H9 (cell line): ENCODE results near the gene SECISBP2. TPM values are rescaled to one million over a fixed set of nuclear protein-coding genes. Genes with fewer than 3 reads are reported as not detected.

Experiments used
- DNase-seq: peaks from one replicate; pipeline ENCODE4 v3.0.0-alpha.2; 2017
- H2AFZ ChIP-seq: one replicate; pipeline ENCODE4 v1.6.1; 2013; ENCODE audit warnings: mild to moderate bottlenecking, low read length, control low read depth, moderate library complexity
- H2AK5ac ChIP-seq: 2 replicates; pipeline ENCODE4 v1.6.1; 2013; ENCODE audit warnings: low read length, control low read depth, mixed read lengths; ENCODE audit not compliant: insufficient read length
- H2BK120ac ChIP-seq: one replicate; pipeline ENCODE4 v1.6.1; 2013; ENCODE audit warnings: low read depth, mild to moderate bottlenecking, low read length, control low read depth, inconsistent platforms; ENCODE audit not compliant: poor library complexity, severe bottlenecking
- H2BK12ac ChIP-seq: 2 replicates; pipeline ENCODE4 v1.6.1; 2013; ENCODE audit warnings: low read length, control low read depth, mixed read lengths, low read depth; ENCODE audit not compliant: insufficient read length
- H2BK15ac ChIP-seq: 2 replicates; pipeline ENCODE4 v1.6.1; 2013; ENCODE audit warnings: low read depth, low read length, control low read depth
- H2BK20ac ChIP-seq: one replicate; pipeline ENCODE4 v1.6.1; 2013; ENCODE audit warnings: low read depth, mild to moderate bottlenecking, low read length, control low read depth, inconsistent platforms; ENCODE audit not compliant: poor library complexity, severe bottlenecking
- H2BK5ac ChIP-seq: 2 replicates; pipeline ENCODE4 v1.6.1; 2013; ENCODE audit warnings: low read length, control low read depth, mixed read lengths; ENCODE audit not compliant: insufficient read length
- H3K14ac ChIP-seq: 2 replicates; pipeline ENCODE4 v1.6.1; 2013; ENCODE audit warnings: low read length, control low read depth; ENCODE audit not compliant: insufficient read depth
- H3K18ac ChIP-seq: 2 replicates; pipeline ENCODE4 v1.6.1; 2013; ENCODE audit warnings: low read depth, mild to moderate bottlenecking, mixed read lengths, low read length, control low read depth; ENCODE audit not compliant: insufficient read length
- H3K23ac ChIP-seq: 2 replicates; pipeline ENCODE4 v1.6.1; 2013; ENCODE audit warnings: low read length, control low read depth, mixed read lengths, low read depth; ENCODE audit not compliant: insufficient read length
- H3K23me2 ChIP-seq: 2 replicates; pipeline ENCODE4 v1.6.1; 2013; ENCODE audit warnings: low read depth, mild to moderate bottlenecking, mixed read lengths, low read length, control low read depth; ENCODE audit not compliant: insufficient read length, poor library complexity, severe bottlenecking
- H3K27ac ChIP-seq: 2 replicates; pipeline ENCODE4 v1.5.1; 2013; ENCODE audit warnings: low read length, control low read depth, mixed read lengths, low read depth; ENCODE audit not compliant: insufficient read length
- H3K27me3 ChIP-seq: 2 replicates; pipeline ENCODE4 v1.6.1; 2013; ENCODE audit warnings: low read length, control low read depth, inconsistent platforms; ENCODE audit not compliant: insufficient read depth
- H3K4ac ChIP-seq: 2 replicates; pipeline ENCODE4 v1.6.1; 2013; ENCODE audit warnings: low read depth, mild to moderate bottlenecking, control low read depth, inconsistent platforms, low read length, moderate library complexity
- H3K4me1 ChIP-seq: 2 replicates; pipeline ENCODE4 v1.6.1; 2013; ENCODE audit warnings: low read length, control low read depth, inconsistent platforms; ENCODE audit not compliant: insufficient read depth
- H3K4me2 ChIP-seq: 2 replicates; pipeline ENCODE4 v1.6.1; 2013; ENCODE audit warnings: low read length, control low read depth, mixed read lengths; ENCODE audit not compliant: insufficient read length, insufficient read depth
- H3K56ac ChIP-seq: 2 replicates; pipeline ENCODE4 v1.6.1; 2013; ENCODE audit warnings: low read depth, mild to moderate bottlenecking, mixed read lengths, low read length, control low read depth; ENCODE audit not compliant: insufficient read length
- H3K79me1 ChIP-seq: 2 replicates; pipeline ENCODE4 v1.6.1; 2013; ENCODE audit warnings: low read depth, mild to moderate bottlenecking, moderate library complexity, low read length, control low read depth, inconsistent platforms; ENCODE audit not compliant: insufficient read depth, poor library complexity, severe bottlenecking
- H3K79me2 ChIP-seq: 2 replicates; pipeline ENCODE4 v1.6.1; 2013; ENCODE audit warnings: low read length, control low read depth, inconsistent platforms; ENCODE audit not compliant: insufficient read depth
- H3K9ac ChIP-seq: 2 replicates; pipeline ENCODE4 v1.6.1; 2013; ENCODE audit warnings: low read length, control low read depth, mixed read lengths; ENCODE audit not compliant: insufficient read length; ENCODE audit errors: extremely low read depth
- H3K9me3 ChIP-seq: one replicate; pipeline ENCODE4 v1.6.1; 2013; ENCODE audit warnings: low read depth, low read length, inconsistent platforms; ENCODE audit not compliant: control insufficient read depth
- H3T11ph ChIP-seq: one replicate; pipeline ENCODE4 v1.6.1; 2013; ENCODE audit warnings: mild to moderate bottlenecking, low read length, control low read depth, inconsistent platforms
- H4K20me1 ChIP-seq: one replicate; pipeline ENCODE4 v1.6.1; 2013; ENCODE audit not compliant: control insufficient read depth, insufficient read length, insufficient read depth
- H4K5ac ChIP-seq: 2 replicates; pipeline ENCODE4 v1.6.1; 2013; ENCODE audit warnings: low read depth, mild to moderate bottlenecking, mixed read lengths, low read length, control low read depth; ENCODE audit not compliant: insufficient read length
- H4K8ac ChIP-seq: replicated peaks from 2 replicates; pipeline ENCODE4 v1.6.1; 2013; ENCODE audit warnings: low read length, control low read depth, mixed read lengths, low read depth; ENCODE audit not compliant: insufficient read length
- H4K91ac ChIP-seq: 2 replicates; pipeline ENCODE4 v1.6.1; 2013; ENCODE audit warnings: low read depth, mild to moderate bottlenecking, moderate library complexity, mixed read lengths, low read length, control low read depth; ENCODE audit not compliant: insufficient read length
- H3K27ac Mint-ChIP-seq, 3 experiments: 2 replicates in 2 of 3; 3 replicates in 1 of 3; pipeline ENCODE4 v1.8.0; 2020 to 2021; ENCODE audit warnings: mixed read lengths in 3 of 3, mild to moderate bottlenecking in 1 of 3, moderate library complexity in 1 of 3
- H3K27me3 Mint-ChIP-seq: 2 replicates; pipeline ENCODE4 v1.8.0; 2021; ENCODE audit warnings: low read depth, mild to moderate bottlenecking, moderate library complexity, mixed read lengths
- H3K36me3 Mint-ChIP-seq, 3 experiments: 2 replicates in 2 of 3; 3 replicates in 1 of 3; pipeline ENCODE4 v1.8.0; 2020 to 2021; ENCODE audit warnings: low read depth in 3 of 3, mixed read lengths in 3 of 3; ENCODE audit not compliant: insufficient read depth in 1 of 3
- H3K4me1 Mint-ChIP-seq, 2 experiments: 2 replicates each; pipeline ENCODE4 v1.8.0; 2020; ENCODE audit warnings: mixed read lengths in 2 of 2
- H3K4me3 Mint-ChIP-seq, 2 experiments: 2 replicates in 1 of 2; 3 replicates in 1 of 2; pipeline ENCODE4 v1.8.0; 2020 to 2021; ENCODE audit warnings: mild to moderate bottlenecking in 2 of 2, mixed read lengths in 2 of 2, moderate library complexity in 1 of 2
- H3K9me3 Mint-ChIP-seq, 2 experiments: 2 replicates in 1 of 2; 3 replicates in 1 of 2; pipeline ENCODE4 v1.8.0; 2020; ENCODE audit warnings: mild to moderate bottlenecking in 2 of 2, mixed read lengths in 2 of 2, moderate library complexity in 1 of 2
- CTCF ChIP-seq: fragments of 200-600 bp; sonication (generic); conservative IDR thresholded peaks from 3 replicates; pipeline ENCODE4 v1.8.0; 2021; ENCODE audit warnings: antibody characterized with exemption, mild to moderate bottlenecking
- whole genome bisulfite sequencing: extraction: QIAGEN DNeasy Blood & Tissue Kit; methylation state at CpG from one replicate; pipeline ENCODE4 v1.1.7; 2013; ENCODE audit warnings: missing lambda C conversion rate, low lambda C conversion rate, mixed read lengths; ENCODE audit not compliant: insufficient read length; ENCODE audit errors: extremely low coverage; 5-methylcytosine and 5-hydroxymethylcytosine counted together
- total RNA-seq: library from RNA; stranded (reverse); gene quantifications from 2 replicates; pipeline ENCODE4 v1.2.1, GENCODE V29; 2021

SECISBP2 gene
- total RNA-seq, 1 experiment from 2014 or later: 62.7 TPM

- Mint-ChIP-seq H3K4me1 (peaks cover 3 to 5% of the 10 kb centered on the region in 2 experiments; a peak in 2 of 4 replicates), H3K36me3 (peaks cover 2 to 16% (median 16%) of the 10 kb centered on the region in 3 experiments; a peak in 6 of 7 replicates), H3K27ac (0 out of 7 replicates have a peak overlapping the region, but pooled peaks of 1 of the 3 experiments have one; percentile 13), H3K4me3 (no peak overlapping the region), H3K9me3 (no peaks in the 10 kb centered on the region), H3K27me3 (peaks cover 1% of the 10 kb centered on the region; the same call in 1 of the 2 replicates)
- Histone ChIP-seq H4K5ac (no peak overlapping the region), H3K14ac (no peak overlapping the region), H3K9ac (no peak overlapping the region), H2BK20ac (no peak overlapping the region), H4K8ac (no peak overlapping the region), H2BK15ac (no peak overlapping the region), H2BK5ac (no peak overlapping the region), H3K27me3 (no peaks in the 10 kb centered on the region), H3K56ac (no peak overlapping the region), H3K9me3 (no peaks in the 10 kb centered on the region), H3T11ph (no peak overlapping the region), H3K23me2 (no peaks in the 10 kb centered on the region), H2AK5ac (no peak overlapping the region), H2BK12ac (no peak overlapping the region), H3K27ac (no peak overlapping the region), H3K4ac (no peak overlapping the region), H3K4me1 (no peaks in the 10 kb centered on the region), H3K79me2 (no peaks in the 10 kb centered on the region), H3K23ac (no peak overlapping the region), H3K18ac (no peak overlapping the region), H4K91ac (no peak overlapping the region), H2AFZ (no peak overlapping the region), H3K79me1 (no peaks in the 10 kb centered on the region), H4K20me1 (no peaks in the 10 kb centered on the region), H2BK120ac (no peak overlapping the region), H3K4me2 (no peak overlapping the region)
- no peak for TF ChIP-seq CTCF
- DNase-seq: no peak
- no CpG with 5 or more reads among the region's 8 CpGs for WGBS
Observed at GRCh38 chr9:89372979-89373378, 54.7 kb downstream of the SECISBP2 start.
